Pancreas (tissue), 10 donors: ENCODE results near the gene USHBP1. TPM values are rescaled to one million over a fixed set of nuclear protein-coding genes. Genes with fewer than 3 reads are reported as not detected.

Source experiments
- ATAC-seq, 4 donors: fragments of 200-7000 bp; cut with Tn5 transposase; one replicate each; pipeline versions ENCODE4 v1.8.0 to v1.9.1; 2020; ENCODE audit warnings: mild to moderate bottlenecking in 4 of 4, moderate library complexity in 4 of 4
- DNase-seq, 6 donors: peaks; one replicate each; pipeline ENCODE4 v3.0.0-alpha.2; 2020
- FAIRE-seq: peaks from 2 replicates; lab custom pipeline; 2012; peaks lifted over from hg19 to GRCh38; lab: Jason Lieb, UNC
- H3K27ac ChIP-seq, 4 donors: fragments of 200-600 bp; sonication (generic); 1 replicate in 3 of 4; 2 replicates in 1 of 4; pipeline versions ENCODE4 v1.5.0 to v1.8.0; 2020
- H3K27me3 ChIP-seq, 4 donors: fragments of 200-600 bp; one replicate each; pipeline ENCODE4 v1.8.0; 2021
- H3K36me3 ChIP-seq, 3 donors: fragments of 200-600 bp; sonication (generic) in 1 of 3; one replicate each; pipeline versions ENCODE4 v1.5.0 to v1.8.0; 2020 to 2021
- H3K4me1 ChIP-seq, 3 donors: fragments of 200-600 bp; one replicate each; pipeline ENCODE4 v1.8.0; 2021
- H3K4me3 ChIP-seq, 4 donors: fragments of 200-600 bp; sonication (generic) in 2 of 4; one replicate each; pipeline versions ENCODE4 v1.5.0 to v1.8.0; 2020 to 2021
- H3K9me3 ChIP-seq, 4 donors: fragments of 200-600 bp; one replicate each; pipeline ENCODE4 v1.8.0; 2021
- WGBS, 2 donors: extraction: QIAGEN DNeasy Blood & Tissue Kit; methylation state at CpG; one replicate each; pipeline ENCODE4 v1.1.7; 2013; 5-methylcytosine and 5-hydroxymethylcytosine counted together
- intact Hi-C, 3 donors: fragments of 100-400 bp; cut with DNase I; formaldehyde crosslinking; loops; one replicate each; pipeline versions ENCODE4 v1.11.1 to v1.14.2; 2022
- polyA plus RNA-seq, 2 donors: library from polyadenylated mRNA; stranded (reverse); fragments of 200-250 nt; gene quantifications; one replicate each; pipeline ENCODE4 v1.2.3, GENCODE V29; 2013
- total RNA-seq, 6 donors: library from RNA; stranded (reverse); fragmentation: NEBNext Ultra II Directional in 4 of 6; extraction: Animal tissue kit (Norgen Biotek cat#: 25700) in 4 of 6; gene quantifications; one replicate each; pipeline versions ENCODE4 v1.2.1 to v1.2.4, GENCODE V29; 2021 to 2023
- TF ChIP-seq, protein P1 (sequence below), 4 donors: fragments of 200-600 bp; sonication (generic) in 3 of 4; IDR thresholded peaks; one replicate each; pipeline versions ENCODE4 v1.5.0 to v1.8.0; 2021; ENCODE audit warnings: antibody characterized with exemption in 4 of 4
- donor health status: healthy with polysubstance abuse.
- donor health status: DM: no; HTN: no; CAD: no; lungs with moderate emphysema.
- donor health status: DM: no; HTN: no; CAD: no.
- donor health status: control.
- donor health status: control.
- donor health status: Bipolar disorder and iron deficiency.
- donor health status: DM: yes; HTN: yes; CAD: no.
- donor health status: DM: no; HTN: no; CAD: no.
- donor health status: DM: no; HTN: no; CAD: no.
- donor health status: DM: yes; HTN: yes; CAD: no.

USHBP1 gene
- total and polyA plus RNA-seq, 8 donors = 1.2 to 11.1 (median 2.1) TPM

DNA sequence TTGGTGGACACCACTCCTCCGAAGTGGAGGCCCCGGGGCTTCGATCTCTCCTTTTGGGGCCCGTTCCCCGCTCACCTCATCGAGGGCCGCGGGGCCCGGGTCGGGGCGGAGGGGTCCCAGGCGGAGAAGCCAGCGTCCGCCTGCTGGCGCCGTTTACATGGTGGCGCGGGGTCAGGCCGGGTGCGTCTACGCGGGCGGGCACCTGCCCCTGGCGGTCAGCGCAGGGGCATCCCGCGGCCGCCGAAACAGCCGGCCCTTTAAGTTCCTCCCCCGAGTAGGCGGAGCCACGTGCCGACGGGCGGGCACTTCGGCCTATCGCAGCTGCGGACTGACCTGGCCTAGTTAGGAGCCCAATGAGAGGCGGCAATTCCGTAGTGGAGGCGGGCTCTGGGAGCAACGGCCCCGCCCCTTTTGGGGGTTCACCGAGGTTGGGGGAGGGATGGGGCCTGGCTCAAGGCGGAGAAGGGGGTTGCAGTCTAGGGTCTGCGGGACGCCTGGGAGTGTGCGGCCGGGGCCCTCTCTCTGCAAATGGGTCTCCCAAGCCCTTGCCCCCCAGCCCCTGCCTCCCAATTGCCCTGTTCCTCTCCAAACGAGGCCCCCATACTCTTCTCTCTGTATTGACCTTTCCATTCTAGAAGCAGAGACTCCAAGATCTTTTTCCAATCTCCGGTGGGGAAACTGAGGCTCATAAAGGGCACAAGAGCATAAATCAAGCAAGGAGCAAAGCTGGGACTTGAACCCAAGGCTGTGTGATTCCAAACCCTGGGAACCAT lies 38.8 kb upstream of the USHBP1 start, which contains the start of gene ABHD8:
TSS of gene ABHD8 (minus strand) at position 259 of the 773 bp plus-strand sequence. CDS start 1,809 bp downstream, outside the sequence.
- 1 to 2% methylated on average over 50 to 52 of the region's 52 CpGs for WGBS, 2 donors

DNA sequence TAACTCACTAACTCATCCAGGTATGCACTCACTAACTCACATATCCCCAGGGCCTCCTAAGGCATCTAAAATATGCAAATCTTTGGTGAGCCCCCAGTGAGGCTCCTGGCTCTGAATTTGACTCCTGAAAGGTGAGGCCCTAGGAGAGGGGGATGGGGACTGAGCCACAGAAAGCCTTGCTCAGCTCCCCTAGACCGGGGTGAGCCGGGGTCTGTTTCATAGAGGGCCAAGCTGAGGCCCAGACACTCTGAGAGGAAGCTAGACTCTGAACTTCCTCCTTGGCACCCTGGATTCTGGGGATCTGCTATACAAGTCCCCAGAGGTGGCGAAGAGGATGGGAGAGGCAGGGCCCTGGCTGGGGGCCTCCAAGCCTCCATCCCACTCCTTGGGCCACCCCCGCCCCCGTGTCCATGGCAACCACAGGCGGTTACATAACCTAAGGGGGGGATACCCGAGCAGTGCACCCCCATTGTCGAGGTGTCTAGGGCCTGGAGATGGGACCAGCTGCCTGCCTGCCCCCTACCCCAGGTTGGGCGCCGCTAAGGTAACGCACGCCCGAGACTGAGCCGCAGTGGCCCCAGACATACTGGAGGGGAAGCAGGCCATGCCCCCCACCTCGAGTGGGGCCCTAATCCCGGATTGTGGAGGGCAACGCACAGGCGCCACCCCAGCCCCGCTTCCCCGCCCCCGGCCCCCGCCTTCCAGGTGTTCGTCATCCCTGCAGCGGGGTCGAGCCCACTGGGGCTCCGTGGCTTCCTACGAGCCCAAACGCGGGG lies 38.0 kb upstream of the USHBP1 start:
- H3K9me3 ChIP-seq = no peaks in the 10 kb centered on the region
- TF ChIP-seq, protein P1, sequence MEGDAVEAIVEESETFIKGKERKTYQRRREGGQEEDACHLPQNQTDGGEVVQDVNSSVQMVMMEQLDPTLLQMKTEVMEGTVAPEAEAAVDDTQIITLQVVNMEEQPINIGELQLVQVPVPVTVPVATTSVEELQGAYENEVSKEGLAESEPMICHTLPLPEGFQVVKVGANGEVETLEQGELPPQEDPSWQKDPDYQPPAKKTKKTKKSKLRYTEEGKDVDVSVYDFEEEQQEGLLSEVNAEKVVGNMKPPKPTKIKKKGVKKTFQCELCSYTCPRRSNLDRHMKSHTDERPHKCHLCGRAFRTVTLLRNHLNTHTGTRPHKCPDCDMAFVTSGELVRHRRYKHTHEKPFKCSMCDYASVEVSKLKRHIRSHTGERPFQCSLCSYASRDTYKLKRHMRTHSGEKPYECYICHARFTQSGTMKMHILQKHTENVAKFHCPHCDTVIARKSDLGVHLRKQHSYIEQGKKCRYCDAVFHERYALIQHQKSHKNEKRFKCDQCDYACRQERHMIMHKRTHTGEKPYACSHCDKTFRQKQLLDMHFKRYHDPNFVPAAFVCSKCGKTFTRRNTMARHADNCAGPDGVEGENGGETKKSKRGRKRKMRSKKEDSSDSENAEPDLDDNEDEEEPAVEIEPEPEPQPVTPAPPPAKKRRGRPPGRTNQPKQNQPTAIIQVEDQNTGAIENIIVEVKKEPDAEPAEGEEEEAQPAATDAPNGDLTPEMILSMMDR (IDR thresholded peaks at IDR 0.05) = no peak
- FAIRE-seq (no peak), ATAC-seq (peak in 1 of 4 donors; percentile 0), DNase-seq (peak in 5 of 6 donors; percentile 31 to 83 (median 47))
- H3K27ac ChIP-seq = peak overlapping the region; percentile 25 to 58 (median 52)
- peak overlapping the region; percentile 64 to 88 (median 76) for H3K4me3 ChIP-seq
- intact Hi-C loops = no loop called here
- no peaks in the 10 kb centered on the region for H3K36me3 ChIP-seq
- H3K4me1 ChIP-seq = peaks cover 5 to 30% (median 15%) of the 10 kb centered on the region in 3 donors
- 7 to 15% methylated on average over 20 to 29 of the region's 29 CpGs for WGBS, 2 donors
- no peaks in the 10 kb centered on the region for H3K27me3 ChIP-seq

More for the DNA sequence above, 38.8 kb upstream of the USHBP1 start, which contains the start of gene ABHD8:
- FAIRE-seq (no peak), ATAC-seq (peak; percentile 73 to 86 (median 80)), DNase-seq (peak; percentile 96 to 99 (median 98))
- H3K27ac ChIP-seq = peak within 1 kb of the TSS; percentile 25 to 58 (median 52)
- no peaks in the 10 kb centered on the region for H3K9me3 ChIP-seq
- TF ChIP-seq, protein P1 (IDR thresholded peaks at IDR 0.05) = peak; percentile 61 to 68 (median 64)
- no peaks in the 10 kb centered on the region for H3K36me3 ChIP-seq
- peaks cover 5 to 30% (median 15%) of the 10 kb centered on the region in 3 donors for H3K4me1 ChIP-seq
- intact Hi-C loops = no loop called here
- peak within 1 kb of the TSS; percentile 64 to 88 (median 76) for H3K4me3 ChIP-seq
- H3K27me3 ChIP-seq = no peaks in the 10 kb centered on the region

DNA sequence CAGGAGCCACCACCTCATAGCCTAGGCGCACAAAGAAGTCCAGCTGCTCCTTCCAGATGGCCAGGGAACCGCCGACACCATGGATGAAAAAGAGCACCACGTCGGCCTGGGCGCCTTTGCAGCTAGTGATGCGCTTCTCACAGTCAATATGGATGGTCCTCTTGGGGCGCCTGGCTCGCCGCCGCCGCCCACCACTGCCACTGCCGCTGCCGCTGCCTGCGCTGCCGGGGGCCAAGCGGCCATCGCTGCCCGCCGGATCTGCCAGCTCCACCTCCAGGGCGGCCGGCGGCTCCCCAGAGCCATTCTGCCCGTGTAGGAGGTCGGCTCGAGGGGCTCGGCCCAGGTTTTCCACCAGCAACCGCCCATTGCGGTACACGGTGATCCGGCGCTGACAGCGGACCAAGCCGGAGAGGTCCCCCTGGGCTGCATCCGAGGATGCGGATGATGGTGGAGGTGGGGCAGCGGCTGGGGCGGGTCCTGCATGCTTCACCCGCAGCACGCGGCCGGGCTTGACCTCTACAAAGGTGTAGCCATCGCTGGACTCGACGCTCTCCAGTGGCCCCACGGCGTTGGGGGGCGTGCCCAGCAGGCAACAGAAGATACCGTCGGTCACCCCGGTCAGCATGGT lies 36.6 kb upstream of the USHBP1 start:
- no peak for ATAC-seq
- H3K36me3 ChIP-seq = no peaks in the 10 kb centered on the region
- H3K9me3 ChIP-seq = no peaks in the 10 kb centered on the region
- H3K27ac ChIP-seq = no peak overlapping the region
- H3K27me3 ChIP-seq = no peaks in the 10 kb centered on the region
- FAIRE-seq = no peak
- peaks cover 5 to 24% (median 9%) of the 10 kb centered on the region in 3 donors for H3K4me1 ChIP-seq
- no peak overlapping the region for H3K4me3 ChIP-seq
- DNase-seq = peak in 1 of 6 donors; percentile 85
- TF ChIP-seq, protein P1 (IDR thresholded peaks at IDR 0.05) = no peak
- intact Hi-C loops = no loop called here
- WGBS, 2 donors = 95% methylated on average over 45 to 51 of the region's 51 CpGs

DNA sequence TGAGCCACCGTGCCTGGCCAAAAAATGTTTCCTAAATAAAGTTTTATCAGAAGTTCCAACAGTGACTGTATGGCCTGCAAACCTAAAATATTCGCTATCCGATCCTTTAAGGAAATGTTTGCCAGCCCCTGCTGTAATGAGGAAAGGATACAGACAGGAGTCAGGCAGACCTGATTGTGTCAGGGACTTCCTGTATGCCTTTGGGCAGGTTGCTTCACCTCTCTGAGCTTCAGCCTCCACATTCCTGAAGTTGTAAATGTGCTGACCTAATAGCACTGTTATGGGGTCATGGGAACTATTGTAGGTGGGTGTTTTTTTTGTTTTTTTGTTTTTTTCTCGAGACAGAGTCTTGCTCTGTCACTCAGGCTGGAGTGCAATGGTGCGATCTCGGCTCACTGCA lies 32.4 kb upstream of the USHBP1 start:
- Histone ChIP-seq H3K4me3 (no peak overlapping the region), H3K36me3 (no peaks in the 10 kb centered on the region), H3K27ac (no peak overlapping the region), H3K9me3 (no peaks in the 10 kb centered on the region), H3K27me3 (no peaks in the 10 kb centered on the region), H3K4me1 (no peaks in the 10 kb centered on the region)
- ATAC-seq = no peak
- DNase-seq = no peak
- FAIRE-seq = no peak
- intact Hi-C loops = no loop called here
- 91 to 97% methylated on average over 6 of the region's 6 CpGs for WGBS, 2 donors
- TF ChIP-seq, protein P1 (IDR thresholded peaks at IDR 0.05) = no peak
